Esophagus (tissue), 2 donors: ENCODE measurements around the gene RAB33A. TPM values are rescaled to one million over a fixed set of nuclear protein-coding genes. Genes with fewer than 3 reads are reported as not detected.

ENCODE experiments used
- H3K27ac ChIP-seq, 2 donors: one replicate each; pipeline ENCODE4 v1.5.1; 2013; ENCODE audit warnings: low read depth in 2 of 2, mild to moderate bottlenecking in 2 of 2, inconsistent platforms in 1 of 2, low read length in 1 of 2, moderate library complexity in 1 of 2
- H3K27me3 ChIP-seq, 2 donors: one replicate each; pipeline ENCODE4 v1.6.1; 2013; ENCODE audit warnings: low read length in 2 of 2, control low read depth in 1 of 2, mild to moderate bottlenecking in 1 of 2; ENCODE audit not compliant: insufficient read depth in 2 of 2, control insufficient read depth in 1 of 2
- H3K36me3 ChIP-seq, 2 donors: one replicate each; pipeline ENCODE4 v1.6.1; 2013; ENCODE audit warnings: low read length in 1 of 2; ENCODE audit not compliant: control insufficient read depth in 2 of 2, insufficient read depth in 2 of 2
- H3K4me1 ChIP-seq, 2 donors: one replicate each; pipeline ENCODE4 v1.6.1; 2013; ENCODE audit warnings: low read length in 1 of 2; ENCODE audit not compliant: control insufficient read depth in 2 of 2, insufficient read depth in 2 of 2
- H3K4me3 ChIP-seq, 2 donors: one replicate each; pipeline ENCODE4 v1.5.1; 2013; ENCODE audit warnings: low read length in 2 of 2, mild to moderate bottlenecking in 2 of 2, low read depth in 1 of 2, moderate library complexity in 1 of 2
- H3K9me3 ChIP-seq, 2 donors: one replicate each; pipeline ENCODE4 v1.6.1; 2013; ENCODE audit warnings: mild to moderate bottlenecking in 2 of 2, low read depth in 1 of 2, low read length in 1 of 2, moderate library complexity in 1 of 2; ENCODE audit not compliant: control insufficient read depth in 2 of 2, insufficient read depth in 1 of 2
- WGBS, 2 donors: extraction: QIAGEN DNeasy Blood & Tissue Kit; methylation state at CpG; one replicate each; pipeline ENCODE4 v1.1.7; 2013; 5-methylcytosine and 5-hydroxymethylcytosine counted together
- polyA plus RNA-seq, 2 donors: library from polyadenylated mRNA; stranded (reverse); fragments of 200-250 nt; gene quantifications; one replicate each; pipeline ENCODE4 v1.2.3, GENCODE V29; 2013
- donor health status: healthy with polysubstance abuse.
- donor health status: Bipolar disorder and iron deficiency.

Gene RAB33A
- polyA plus RNA-seq, 2 donors = 0.46 TPM; not detected in 1

- Histone ChIP-seq H3K27me3 (no peaks in the 10 kb centered on the region), H3K4me3 (no peak overlapping the region), H3K9me3 (no peaks in the 10 kb centered on the region), H3K4me1 (peaks cover 0 to 2% of the 10 kb centered on the region in 2 donors), H3K36me3 (no peaks in the 10 kb centered on the region), H3K27ac (no peak overlapping the region)
- WGBS, 2 donors = 52 to 58% methylated on average over 4 of the region's 4 CpGs
Observed at GRCh38 chrX:130167040-130167439, 4.7 kb upstream of the RAB33A start.

GRCh38 chrX:130170752-130171445, 863 bp upstream of the RAB33A start:
- Histone ChIP-seq H3K4me1 (peaks cover 0 to 5% of the 10 kb centered on the region in 2 donors), H3K4me3 (peak overlapping the region; percentile 24 to 48), H3K9me3 (no peaks in the 10 kb centered on the region), H3K36me3 (no peaks in the 10 kb centered on the region), H3K27me3 (no peaks in the 10 kb centered on the region), H3K27ac (no peak overlapping the region)
- WGBS, 2 donors = 3 to 39% methylated on average over 26 to 36 of the region's 36 CpGs

GRCh38 chrX:130172127-130172845, 524 bp downstream of the RAB33A start:
- Histone ChIP-seq H3K9me3 (no peaks in the 10 kb centered on the region), H3K27me3 (no peaks in the 10 kb centered on the region), H3K4me3 (peak overlapping the region; percentile 24 to 48), H3K36me3 (no peaks in the 10 kb centered on the region), H3K4me1 (peaks cover 0 to 5% of the 10 kb centered on the region in 2 donors), H3K27ac (no peak overlapping the region)
- 19 to 46% methylated on average over 34 of the region's 34 CpGs for WGBS, 2 donors

- no peaks in the 10 kb centered on the region for H3K36me3 ChIP-seq
- no peaks in the 10 kb centered on the region for H3K9me3 ChIP-seq
- 50 to 57% methylated on average over 7 of the region's 7 CpGs for WGBS, 2 donors
- peaks cover 0 to 5% of the 10 kb centered on the region in 2 donors for H3K4me1 ChIP-seq
- H3K4me3 ChIP-seq = no peak overlapping the region
- no peaks in the 10 kb centered on the region for H3K27me3 ChIP-seq
- peak overlapping the region in 1 of 2 donors; percentile 47 for H3K27ac ChIP-seq
Observed at GRCh38 chrX:130173190-130173895, 1.6 kb downstream of the RAB33A start.

- Histone ChIP-seq H3K27me3 (no peaks in the 10 kb centered on the region), H3K4me1 (peaks cover 0 to 5% of the 10 kb centered on the region in 2 donors), H3K9me3 (no peaks in the 10 kb centered on the region), H3K36me3 (no peaks in the 10 kb centered on the region), H3K27ac (peak overlapping the region in 1 of 2 donors; percentile 47), H3K4me3 (no peak overlapping the region)
- WGBS, 2 donors = 52 to 59% methylated on average over 10 of the region's 10 CpGs
Observed at GRCh38 chrX:130174045-130174704, 2.4 kb downstream of the RAB33A start.

GRCh38 chrX:130174937-130175336, 3.2 kb downstream of the RAB33A start:
- WGBS, 2 donors = 71 to 96% methylated on average over 2 of the region's 2 CpGs
- peaks cover 0 to 5% of the 10 kb centered on the region in 2 donors for H3K4me1 ChIP-seq
- no peaks in the 10 kb centered on the region for H3K27me3 ChIP-seq
- no peak overlapping the region for H3K27ac ChIP-seq
- no peak overlapping the region for H3K4me3 ChIP-seq
- no peaks in the 10 kb centered on the region for H3K9me3 ChIP-seq
- no peaks in the 10 kb centered on the region for H3K36me3 ChIP-seq

- Histone ChIP-seq H3K9me3 (no peaks in the 10 kb centered on the region), H3K4me1 (peaks cover 0 to 4% of the 10 kb centered on the region in 2 donors), H3K36me3 (no peaks in the 10 kb centered on the region), H3K27ac (no peak overlapping the region), H3K27me3 (no peaks in the 10 kb centered on the region), H3K4me3 (no peak overlapping the region)
Observed at GRCh38 chrX:130176354-130176776, 4.6 kb downstream of the RAB33A start.

- Histone ChIP-seq H3K36me3 (no peaks in the 10 kb centered on the region), H3K4me1 (peaks cover 0 to 4% of the 10 kb centered on the region in 2 donors), H3K27me3 (no peaks in the 10 kb centered on the region), H3K4me3 (no peak overlapping the region), H3K9me3 (no peaks in the 10 kb centered on the region), H3K27ac (no peak overlapping the region)
- 51 to 81% methylated on average over 4 of the region's 4 CpGs for WGBS, 2 donors
Observed at GRCh38 chrX:130176942-130177341, 5.2 kb downstream of the RAB33A start.

GRCh38 chrX:130179170-130179569, 7.4 kb downstream of the RAB33A start:
- Histone ChIP-seq H3K4me3 (no peak overlapping the region), H3K9me3 (no peaks in the 10 kb centered on the region), H3K36me3 (no peaks in the 10 kb centered on the region), H3K27ac (no peak overlapping the region), H3K27me3 (no peaks in the 10 kb centered on the region), H3K4me1 (peaks cover 0 to 4% of the 10 kb centered on the region in 2 donors)
- WGBS, 2 donors = 76 to 77% methylated on average over 5 of the region's 5 CpGs
